RWPE2 (cell line): Measurements from ENCODE around the gene MTFP1.

ENCODE experiments used
- ATAC-seq: fragments of 200-7000 bp; cut with Tn5 transposase; 3 replicates; pipeline ENCODE4 v1.9.1; 2021; ENCODE audit warnings: low read depth
- DNase-seq: peaks from one replicate; pipeline ENCODE4 v3.0.0-alpha.2; 2020; ENCODE audit warnings: low spot score
- H3K27ac ChIP-seq: fragments of 450-650 bp; 2 replicates; pipeline ENCODE4 v1.5.1; 2017; ENCODE audit warnings: mild to moderate bottlenecking; ENCODE audit not compliant: poor library complexity, severe bottlenecking
- H3K27me3 ChIP-seq: fragments of 250-450 bp; sonication (Bioruptor Pico); 2 replicates; pipeline ENCODE4 v1.5.1; 2021; ENCODE audit warnings: mild to moderate bottlenecking, moderate library complexity; ENCODE audit not compliant: insufficient read depth, poor library complexity, severe bottlenecking
- H3K36me3 ChIP-seq: fragments of 250-450 bp; sonication (Bioruptor Pico); 2 replicates; pipeline ENCODE4 v1.5.1; 2020; ENCODE audit warnings: low read depth, mild to moderate bottlenecking, moderate library complexity
- H3K4me1 ChIP-seq: fragments of 250-450 bp; sonication (Bioruptor Pico); 2 replicates; pipeline ENCODE4 v1.5.1; 2021; ENCODE audit warnings: mild to moderate bottlenecking, moderate library complexity; ENCODE audit not compliant: insufficient read depth, poor library complexity, severe bottlenecking
- H3K4me3 ChIP-seq: fragments of 250-450 bp; sonication (Bioruptor Pico); 2 replicates; pipeline ENCODE4 v1.5.1; 2021; ENCODE audit warnings: mild to moderate bottlenecking, moderate library complexity; ENCODE audit not compliant: severe bottlenecking
- H3K9me3 ChIP-seq: fragments of 250-450 bp; sonication (Bioruptor Pico); 2 replicates; pipeline ENCODE4 v1.5.1; 2021; ENCODE audit warnings: mild to moderate bottlenecking, moderate library complexity; ENCODE audit not compliant: severe bottlenecking
- TF ChIP-seq, protein P1 (sequence below): fragments of 450-650 bp; IDR thresholded peaks from one replicate; pipeline ENCODE4 v1.5.1; 2017; ENCODE audit warnings: mild to moderate bottlenecking, moderate library complexity; ENCODE audit not compliant: poor library complexity, severe bottlenecking

The MTFP1 gene, protein sequence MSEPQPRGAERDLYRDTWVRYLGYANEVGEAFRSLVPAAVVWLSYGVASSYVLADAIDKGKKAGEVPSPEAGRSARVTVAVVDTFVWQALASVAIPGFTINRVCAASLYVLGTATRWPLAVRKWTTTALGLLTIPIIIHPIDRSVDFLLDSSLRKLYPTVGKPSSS

DNA sequence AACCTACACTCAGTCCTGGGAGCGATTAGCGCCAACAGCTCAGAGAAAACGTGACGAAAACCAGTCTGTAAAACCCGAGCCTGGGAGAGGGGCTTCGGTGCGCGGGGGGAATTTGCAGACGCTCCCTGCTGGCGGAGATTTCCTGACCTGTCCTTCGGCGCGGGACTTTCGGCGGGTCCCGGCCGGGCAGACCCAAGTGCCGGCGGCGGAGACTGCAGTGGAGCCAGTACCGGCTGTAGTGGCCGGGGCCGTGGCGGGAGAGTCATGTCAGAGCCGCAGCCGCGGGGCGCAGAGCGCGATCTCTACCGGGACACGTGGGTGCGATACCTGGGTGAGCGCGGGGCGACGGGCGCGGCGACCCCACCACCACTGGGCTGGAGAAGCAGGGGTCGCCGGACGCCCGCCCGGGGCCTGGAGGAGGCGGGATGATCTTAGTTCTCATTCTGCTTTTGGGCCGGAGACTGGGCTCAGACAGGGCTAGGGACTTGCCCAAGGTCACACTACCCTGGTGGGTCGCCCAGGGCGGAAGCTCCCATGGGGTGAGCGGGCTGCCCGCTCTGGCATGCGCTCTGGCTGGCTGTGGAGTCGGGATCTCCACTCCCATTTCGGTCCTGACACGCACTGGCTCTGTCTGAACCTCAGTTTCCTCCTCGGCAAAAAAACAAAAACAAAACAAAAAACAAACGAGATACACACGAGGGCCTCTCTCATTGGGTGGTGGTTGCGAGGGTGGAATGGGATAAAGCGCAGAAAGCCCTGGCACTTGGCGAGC lies at the start of gene MTFP1:
MTFP1 (plus strand) TSS at position 153 of the 772 bp plus-strand sequence; CDS start at position 265, 112 bp downstream.
- ATAC-seq, result peak; percentile 6; the same call in 2 of the 3 replicates
- TF ChIP-seq, protein P1, sequence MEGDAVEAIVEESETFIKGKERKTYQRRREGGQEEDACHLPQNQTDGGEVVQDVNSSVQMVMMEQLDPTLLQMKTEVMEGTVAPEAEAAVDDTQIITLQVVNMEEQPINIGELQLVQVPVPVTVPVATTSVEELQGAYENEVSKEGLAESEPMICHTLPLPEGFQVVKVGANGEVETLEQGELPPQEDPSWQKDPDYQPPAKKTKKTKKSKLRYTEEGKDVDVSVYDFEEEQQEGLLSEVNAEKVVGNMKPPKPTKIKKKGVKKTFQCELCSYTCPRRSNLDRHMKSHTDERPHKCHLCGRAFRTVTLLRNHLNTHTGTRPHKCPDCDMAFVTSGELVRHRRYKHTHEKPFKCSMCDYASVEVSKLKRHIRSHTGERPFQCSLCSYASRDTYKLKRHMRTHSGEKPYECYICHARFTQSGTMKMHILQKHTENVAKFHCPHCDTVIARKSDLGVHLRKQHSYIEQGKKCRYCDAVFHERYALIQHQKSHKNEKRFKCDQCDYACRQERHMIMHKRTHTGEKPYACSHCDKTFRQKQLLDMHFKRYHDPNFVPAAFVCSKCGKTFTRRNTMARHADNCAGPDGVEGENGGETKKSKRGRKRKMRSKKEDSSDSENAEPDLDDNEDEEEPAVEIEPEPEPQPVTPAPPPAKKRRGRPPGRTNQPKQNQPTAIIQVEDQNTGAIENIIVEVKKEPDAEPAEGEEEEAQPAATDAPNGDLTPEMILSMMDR, result no peak
- peak within 1 kb of the TSS; percentile 59 for H3K4me3 ChIP-seq
- no peaks in the 10 kb centered on the region for H3K9me3 ChIP-seq
- H3K27ac ChIP-seq, result peak within 1 kb of the TSS; percentile 99
- peaks cover 39% of the 10 kb centered on the region for H3K36me3 ChIP-seq
- peaks cover 25% of the 10 kb centered on the region for H3K4me1 ChIP-seq
- H3K27me3 ChIP-seq, result no peaks in the 10 kb centered on the region
- peak; percentile 74 for DNase-seq

DNA sequence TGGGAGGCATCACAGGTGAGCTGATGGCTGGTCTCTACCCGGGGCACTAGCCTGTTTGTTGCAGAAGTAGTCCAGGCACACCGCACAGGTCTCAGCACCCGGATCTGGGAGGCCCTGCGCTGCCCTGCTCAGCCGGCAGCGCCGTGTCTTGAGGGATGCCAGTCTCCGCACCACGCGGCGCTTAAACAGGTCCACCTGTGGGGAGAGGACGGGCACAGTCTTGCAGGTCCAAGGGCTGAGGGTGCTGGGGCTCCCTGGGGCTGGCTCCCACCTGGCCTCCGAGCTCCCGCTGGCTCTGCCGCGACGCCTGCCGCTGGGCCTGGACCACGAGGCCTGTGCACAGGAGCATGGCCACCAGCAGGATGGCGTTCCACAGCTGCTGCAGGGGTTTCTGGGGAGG lies 45.6 kb upstream of the MTFP1 start:
- Histone ChIP-seq H3K4me3 (no peak overlapping the region), H3K4me1 (no peaks in the 10 kb centered on the region), H3K27me3 (no peaks in the 10 kb centered on the region), H3K36me3 (peaks cover 13% of the 10 kb centered on the region), H3K27ac (no peak overlapping the region), H3K9me3 (no peaks in the 10 kb centered on the region)
- ATAC-seq, result no peak
- DNase-seq, result no peak
- TF ChIP-seq, protein P1, result no peak

DNA sequence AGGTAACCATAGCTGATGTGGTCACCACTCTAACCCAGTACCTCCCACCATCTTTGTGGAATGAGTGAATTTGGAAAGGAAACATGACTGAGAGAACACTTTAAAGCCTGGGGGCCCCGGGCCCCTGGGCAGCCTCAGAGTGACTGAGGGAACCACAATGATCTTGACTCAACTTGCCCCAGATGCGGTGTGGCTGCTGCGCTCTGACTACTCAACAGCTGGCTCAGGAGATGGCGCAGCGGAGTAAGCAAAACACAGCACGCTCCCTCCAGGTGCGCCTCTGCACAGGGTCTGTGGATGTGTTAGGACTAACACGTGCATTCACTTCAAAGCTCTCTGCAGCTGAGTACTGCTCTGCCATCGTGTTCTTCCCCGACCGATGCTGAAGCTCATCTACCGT lies 44.3 kb upstream of the MTFP1 start:
- H3K27me3 ChIP-seq, result no peaks in the 10 kb centered on the region
- peaks cover 13% of the 10 kb centered on the region for H3K36me3 ChIP-seq
- no peak overlapping the region for H3K4me3 ChIP-seq
- ATAC-seq, result no peak
- TF ChIP-seq, protein P1, result no peak
- no peak for DNase-seq
- no peak overlapping the region for H3K27ac ChIP-seq
- H3K9me3 ChIP-seq, result no peaks in the 10 kb centered on the region
- no peaks in the 10 kb centered on the region for H3K4me1 ChIP-seq

DNA sequence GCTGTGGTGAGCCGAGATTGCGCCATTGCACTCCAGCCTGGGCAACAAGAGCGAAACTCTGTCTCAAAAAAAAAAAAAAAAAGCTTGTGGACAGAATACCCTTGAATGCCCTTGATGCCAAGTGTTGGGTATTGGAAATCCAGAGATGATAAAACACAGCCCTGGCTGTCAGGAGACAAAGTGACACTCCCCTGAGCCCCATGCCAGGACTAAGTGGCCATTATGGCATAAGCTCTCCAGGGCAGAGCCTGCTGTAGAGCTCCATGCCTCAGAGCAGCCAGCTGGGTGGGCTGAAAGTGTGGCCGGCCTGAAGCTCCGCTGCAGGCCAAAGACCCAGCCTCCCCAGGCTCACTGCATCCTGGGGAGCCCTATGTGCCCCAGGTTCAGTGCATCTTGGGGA lies 43.2 kb upstream of the MTFP1 start:
- no peak overlapping the region for H3K4me3 ChIP-seq
- H3K27me3 ChIP-seq, result no peaks in the 10 kb centered on the region
- H3K27ac ChIP-seq, result no peak overlapping the region
- TF ChIP-seq, protein P1, result no peak
- H3K36me3 ChIP-seq, result peaks cover 10% of the 10 kb centered on the region
- no peak for ATAC-seq
- no peaks in the 10 kb centered on the region for H3K4me1 ChIP-seq
- no peak for DNase-seq
- no peaks in the 10 kb centered on the region for H3K9me3 ChIP-seq

DNA sequence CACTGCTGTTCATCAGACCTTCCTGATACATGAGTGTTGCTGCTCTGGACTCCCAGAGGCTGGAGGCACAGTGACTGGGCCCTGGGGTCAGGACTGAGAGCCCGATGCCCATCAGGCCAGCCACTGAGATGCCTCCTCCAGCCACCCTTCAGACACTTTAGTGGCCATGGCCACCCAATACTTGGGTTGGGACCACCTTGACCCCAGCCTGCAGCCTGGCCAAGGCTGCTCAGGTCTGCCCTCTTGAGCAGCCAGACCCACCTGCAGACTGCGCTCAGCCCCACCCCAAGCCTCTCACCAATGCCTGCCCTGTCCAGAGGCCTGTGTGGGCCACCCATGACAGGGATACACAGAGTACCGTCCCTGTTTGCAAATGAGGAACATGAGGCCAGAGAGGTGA lies 42.5 kb upstream of the MTFP1 start:
- H3K9me3 ChIP-seq, result no peaks in the 10 kb centered on the region
- ATAC-seq, result no peak
- H3K36me3 ChIP-seq, result peaks cover 6% of the 10 kb centered on the region
- DNase-seq, result no peak
- no peak overlapping the region for H3K4me3 ChIP-seq
- H3K27me3 ChIP-seq, result no peaks in the 10 kb centered on the region
- no peak overlapping the region for H3K27ac ChIP-seq
- H3K4me1 ChIP-seq, result no peaks in the 10 kb centered on the region
- TF ChIP-seq, protein P1, result no peak
